ENCODE data around the gene COL3A1. TPM values are rescaled to one million over a fixed set of nuclear protein-coding genes. Genes with fewer than 3 reads are reported as not detected.

COL3A1 gene
- total RNA-seq = under 1 TPM in 1 of 2 donors, not detected in 1; 0.12 TPM
- 0.08 to 0.70 reads per million in 2 donors for total RNA-seq

- Mint-ChIP-seq H3K4me1 (no peaks in the 10 kb centered on the region), H3K4me3 (no peak within 1 kb of the TSS), H3K36me3 (ENCODE audit: low read depth) (no peaks in the 10 kb centered on the region), H3K27me3 (peaks cover 17% of the 10 kb centered on the region), H3K27ac (no peak within 1 kb of the TSS)
- ATAC-seq (no peak), DNase-seq (no peak)
- no peaks in the 10 kb centered on the region for H3K9me3 ChIP-seq (ENCODE audit: control insufficient read depth, low read length, poor library complexity, severe bottlenecking)
Measured at GRCh38 chr2:188974164-188974563, at the start of gene COL3A1. TSS of gene COL3A1 (plus strand) at chr2:188974373. CDS start at chr2:188974490, 117 bp downstream.

DNA sequence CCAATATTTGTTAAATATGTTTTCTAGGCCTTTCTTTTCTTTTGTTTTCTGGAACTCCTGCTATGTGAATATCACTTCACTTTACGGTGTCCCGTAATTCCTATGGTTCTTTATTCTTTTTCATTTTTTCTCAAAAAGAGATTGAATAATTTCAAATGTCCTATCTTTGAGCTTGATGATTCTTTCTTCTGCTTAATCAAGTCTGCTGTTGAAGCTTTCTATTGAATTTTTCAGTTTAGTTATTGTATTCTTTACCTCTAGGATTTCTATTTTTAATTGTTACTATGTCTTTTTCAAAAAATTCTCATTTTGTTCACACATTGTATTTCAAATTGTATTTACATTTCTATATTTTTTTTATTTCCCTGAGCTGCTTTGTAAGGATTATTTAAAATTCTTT lies 45.5 kb upstream of the COL3A1 start:
- Mint-ChIP-seq H3K4me1 (no peaks in the 10 kb centered on the region), H3K4me3 (no peak overlapping the region), H3K27ac (no peak overlapping the region), H3K27me3 (no peaks in the 10 kb centered on the region), H3K36me3 (ENCODE audit: low read depth) (no peaks in the 10 kb centered on the region)
- H3K9me3 ChIP-seq (ENCODE audit: control insufficient read depth, low read length, poor library complexity, severe bottlenecking) = peaks cover 3% of the 10 kb centered on the region
- DNase-seq (no peak), ATAC-seq (no peak)

- ATAC-seq = no peak
Measured at GRCh38 chr2:188931361-188931760, 42.8 kb upstream of the COL3A1 start.

DNA sequence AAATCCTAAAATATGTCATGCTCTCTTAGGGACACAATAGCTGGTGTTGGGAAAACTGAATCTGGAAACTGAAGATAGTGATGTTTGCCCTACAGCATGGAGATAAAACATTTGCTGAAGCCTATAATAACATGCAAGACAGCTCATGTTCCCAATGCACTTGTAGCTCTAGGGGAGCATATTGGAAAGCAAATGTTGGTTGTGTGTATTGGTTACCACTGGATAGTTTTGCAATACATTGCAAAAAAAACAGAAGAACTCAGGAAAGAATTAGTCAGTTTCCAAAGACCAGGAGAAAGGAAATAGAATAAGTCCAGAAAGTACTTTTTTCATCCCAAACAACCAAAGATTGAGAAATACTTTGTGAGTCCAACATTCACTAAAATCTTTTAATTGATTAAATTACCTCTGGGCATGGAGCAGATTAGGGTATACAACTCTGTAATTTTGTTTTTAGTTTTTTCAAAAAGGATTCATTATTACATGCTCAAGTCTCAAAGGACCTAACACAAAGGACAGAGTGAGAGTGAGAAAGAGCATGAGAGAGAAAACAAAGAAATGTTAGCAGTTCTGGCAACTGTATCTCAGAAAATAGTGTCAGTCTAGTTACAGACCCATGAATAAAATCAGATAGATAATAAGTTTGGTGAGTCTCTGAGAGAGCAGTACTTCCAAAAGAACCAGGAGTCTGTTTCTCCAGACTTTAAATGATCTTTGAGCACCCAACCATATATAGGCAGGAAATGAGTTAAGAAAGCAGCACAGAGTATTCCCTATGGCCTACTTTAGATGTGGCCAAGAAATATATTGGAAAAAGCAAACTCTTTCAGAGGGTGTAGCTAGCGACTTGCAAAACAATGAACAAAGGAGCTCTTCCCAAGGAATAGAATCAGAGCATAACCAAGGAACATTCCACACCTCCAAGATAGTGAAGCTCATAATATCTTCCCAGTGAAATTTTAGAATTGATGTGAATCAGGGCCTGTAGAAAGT lies 36.6 kb upstream of the COL3A1 start:
- no peaks in the 10 kb centered on the region for H3K4me1 Mint-ChIP-seq
- H3K27me3 Mint-ChIP-seq = no peaks in the 10 kb centered on the region
- H3K36me3 Mint-ChIP-seq (ENCODE audit: low read depth) = no peaks in the 10 kb centered on the region
- no peak for DNase-seq
- no peak overlapping the region for H3K4me3 Mint-ChIP-seq
- no peaks in the 10 kb centered on the region for H3K9me3 ChIP-seq (ENCODE audit: control insufficient read depth, low read length, poor library complexity, severe bottlenecking)
- no peak overlapping the region for H3K27ac Mint-ChIP-seq
- no peak for ATAC-seq

More at GRCh38 chr2:188931361-188931760, 42.8 kb upstream of the COL3A1 start:
- DNase-seq = no peak
- H3K4me3 Mint-ChIP-seq = no peak overlapping the region
- H3K27me3 Mint-ChIP-seq = no peaks in the 10 kb centered on the region
- H3K27ac Mint-ChIP-seq = no peak overlapping the region
- H3K36me3 Mint-ChIP-seq (ENCODE audit: low read depth) = no peaks in the 10 kb centered on the region
- peaks cover 3% of the 10 kb centered on the region for H3K9me3 ChIP-seq (ENCODE audit: control insufficient read depth, low read length, poor library complexity, severe bottlenecking)
- H3K4me1 Mint-ChIP-seq = no peaks in the 10 kb centered on the region

DNA sequence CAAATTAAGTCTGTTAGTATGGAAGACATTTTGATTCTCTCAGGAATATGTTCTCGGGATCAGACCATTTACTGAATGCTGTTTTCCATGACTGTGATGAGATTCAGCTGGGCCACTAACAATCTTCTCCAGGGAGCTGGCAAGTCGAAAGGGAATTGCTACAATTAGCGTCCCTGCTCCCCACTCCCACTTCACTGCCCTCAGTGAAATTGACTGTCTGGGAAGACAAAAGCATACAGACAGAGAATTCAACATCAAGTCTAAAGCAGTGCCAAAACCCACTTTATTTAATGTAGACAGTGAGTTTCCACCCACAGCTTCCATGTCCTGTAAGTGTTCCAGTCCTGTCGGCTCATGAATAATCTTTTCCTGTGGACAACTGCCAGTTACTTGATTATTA lies 34.0 kb upstream of the COL3A1 start:
- Mint-ChIP-seq H3K27me3 (no peaks in the 10 kb centered on the region), H3K4me1 (no peaks in the 10 kb centered on the region), H3K4me3 (no peak overlapping the region), H3K27ac (no peak overlapping the region), H3K36me3 (ENCODE audit: low read depth) (no peaks in the 10 kb centered on the region)
- H3K9me3 ChIP-seq (ENCODE audit: control insufficient read depth, low read length, poor library complexity, severe bottlenecking) = no peaks in the 10 kb centered on the region
- ATAC-seq = no peak
- no peak for DNase-seq

DNA sequence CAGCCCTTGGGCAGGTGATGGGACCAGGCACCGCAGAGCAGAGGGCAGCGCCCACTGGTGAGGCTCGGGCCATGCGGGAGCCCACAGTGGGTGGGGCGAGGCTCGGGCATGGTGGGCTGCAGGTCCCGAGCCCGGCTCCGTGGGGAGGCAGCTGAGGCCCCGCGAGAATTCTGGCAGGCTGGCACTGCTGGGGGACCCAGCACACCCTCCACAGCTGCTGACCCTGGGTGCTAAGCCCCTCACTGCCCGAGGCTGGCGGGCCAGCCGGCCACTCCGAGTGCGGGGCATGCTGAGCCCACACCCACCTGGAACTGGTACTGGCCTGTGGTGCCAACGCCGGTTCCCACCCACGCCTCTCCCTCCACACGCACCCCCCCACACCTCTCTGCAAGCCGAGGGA lies 29.7 kb upstream of the COL3A1 start:
- Mint-ChIP-seq H3K27ac (no peak overlapping the region), H3K4me1 (no peaks in the 10 kb centered on the region), H3K4me3 (no peak overlapping the region), H3K27me3 (peaks cover 2% of the 10 kb centered on the region), H3K36me3 (ENCODE audit: low read depth) (no peaks in the 10 kb centered on the region)
- no peak for ATAC-seq
- H3K9me3 ChIP-seq (ENCODE audit: control insufficient read depth, low read length, poor library complexity, severe bottlenecking) = no peaks in the 10 kb centered on the region
- DNase-seq = no peak

GRCh38 chr2:188949046-188949818 lies 24.9 kb upstream of the COL3A1 start:
- DNase-seq = no peak
- Mint-ChIP-seq H3K27ac (no peak overlapping the region), H3K36me3 (ENCODE audit: low read depth) (no peaks in the 10 kb centered on the region), H3K27me3 (peaks cover 7% of the 10 kb centered on the region), H3K4me1 (no peaks in the 10 kb centered on the region), H3K4me3 (no peak overlapping the region)
- no peak for ATAC-seq
- no peaks in the 10 kb centered on the region for H3K9me3 ChIP-seq (ENCODE audit: control insufficient read depth, low read length, poor library complexity, severe bottlenecking)

DNA sequence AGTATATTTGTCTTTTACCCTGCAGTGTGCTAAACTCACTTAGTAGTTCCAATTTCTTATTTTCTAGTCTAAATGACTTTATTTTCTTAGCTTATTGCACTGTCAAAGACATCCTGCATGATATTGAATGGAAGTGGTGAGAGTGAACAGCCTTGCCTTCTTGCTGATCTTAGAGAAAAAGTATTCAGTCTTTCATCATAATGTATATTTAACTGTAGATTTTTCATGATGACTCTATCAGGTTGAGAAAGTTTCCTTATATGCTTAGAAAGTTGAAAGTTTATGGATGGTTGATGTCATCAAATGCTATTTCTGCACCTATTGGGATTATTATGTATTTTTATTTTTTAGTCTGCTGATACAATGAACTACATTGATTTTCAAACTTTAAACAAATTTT lies 21.3 kb upstream of the COL3A1 start:
- ATAC-seq = no peak
- no peak overlapping the region for H3K4me3 Mint-ChIP-seq
- DNase-seq = no peak
- H3K36me3 Mint-ChIP-seq (ENCODE audit: low read depth) = no peaks in the 10 kb centered on the region
- no peak overlapping the region for H3K27ac Mint-ChIP-seq
- no peaks in the 10 kb centered on the region for H3K4me1 Mint-ChIP-seq
- H3K9me3 ChIP-seq (ENCODE audit: control insufficient read depth, low read length, poor library complexity, severe bottlenecking) = no peaks in the 10 kb centered on the region
- H3K27me3 Mint-ChIP-seq = peaks cover 7% of the 10 kb centered on the region

- ATAC-seq = no peak
- H3K9me3 ChIP-seq (ENCODE audit: control insufficient read depth, low read length, poor library complexity, severe bottlenecking) = no peaks in the 10 kb centered on the region
- Mint-ChIP-seq H3K27me3 (no peaks in the 10 kb centered on the region), H3K36me3 (ENCODE audit: low read depth) (no peaks in the 10 kb centered on the region), H3K4me1 (no peaks in the 10 kb centered on the region), H3K4me3 (no peak overlapping the region), H3K27ac (no peak overlapping the region)
- DNase-seq = no peak
Measured at GRCh38 chr2:188956290-188956689, 17.9 kb upstream of the COL3A1 start.

DNA sequence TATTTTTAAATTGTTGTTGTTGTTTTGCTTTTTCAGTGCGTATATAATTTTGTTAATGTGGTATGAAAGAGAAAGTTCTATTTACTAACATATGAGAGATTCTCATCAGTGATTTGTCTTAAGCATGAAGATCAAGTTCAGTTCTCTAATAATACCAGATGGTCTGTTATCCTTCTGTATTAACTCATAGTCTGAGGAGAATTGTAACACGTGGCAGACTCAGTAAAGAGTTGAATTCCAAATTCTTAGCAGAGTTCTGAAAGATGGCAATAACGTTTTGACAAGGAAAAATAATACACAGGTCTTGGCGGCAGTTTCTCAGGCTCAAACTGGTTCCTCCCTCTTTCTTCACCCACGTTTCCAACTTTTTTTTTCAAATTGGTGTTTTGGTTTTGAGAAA lies 17.2 kb upstream of the COL3A1 start:
- Mint-ChIP-seq H3K4me3 (no peak overlapping the region), H3K4me1 (no peaks in the 10 kb centered on the region), H3K27me3 (no peaks in the 10 kb centered on the region), H3K36me3 (ENCODE audit: low read depth) (no peaks in the 10 kb centered on the region), H3K27ac (no peak overlapping the region)
- ATAC-seq (no peak), DNase-seq (no peak)
- H3K9me3 ChIP-seq (ENCODE audit: control insufficient read depth, low read length, poor library complexity, severe bottlenecking) = no peaks in the 10 kb centered on the region

GRCh38 chr2:188957646-188958045 lies 16.5 kb upstream of the COL3A1 start:
- no peaks in the 10 kb centered on the region for H3K27me3 Mint-ChIP-seq
- H3K9me3 ChIP-seq (ENCODE audit: control insufficient read depth, low read length, poor library complexity, severe bottlenecking) = no peaks in the 10 kb centered on the region
- DNase-seq = no peak
- no peak overlapping the region for H3K27ac Mint-ChIP-seq
- no peaks in the 10 kb centered on the region for H3K4me1 Mint-ChIP-seq
- no peak for ATAC-seq
- no peak overlapping the region for H3K4me3 Mint-ChIP-seq
- no peaks in the 10 kb centered on the region for H3K36me3 Mint-ChIP-seq (ENCODE audit: low read depth)

DNA sequence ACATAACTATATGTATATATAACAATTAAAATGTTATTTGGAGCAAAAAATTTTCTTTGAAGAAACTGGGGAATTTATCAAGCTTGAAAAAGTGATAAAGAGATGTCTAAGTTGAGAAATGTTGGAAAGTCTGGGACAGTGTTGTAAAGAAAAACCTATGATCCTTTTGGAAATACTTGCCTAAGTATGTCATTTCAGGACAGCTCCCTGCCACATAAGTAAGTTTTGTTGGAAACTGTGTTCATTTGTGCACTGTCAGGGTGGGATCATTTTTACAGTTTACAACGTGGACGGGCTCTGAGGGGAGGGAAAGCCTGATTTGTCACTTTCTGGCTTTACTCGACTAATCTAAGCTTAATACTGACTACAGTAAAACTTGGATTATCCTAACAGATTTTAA lies 10.4 kb upstream of the COL3A1 start:
- H3K27me3 Mint-ChIP-seq = no peaks in the 10 kb centered on the region
- H3K4me1 Mint-ChIP-seq = no peaks in the 10 kb centered on the region
- no peak overlapping the region for H3K27ac Mint-ChIP-seq
- H3K4me3 Mint-ChIP-seq = no peak overlapping the region
- H3K9me3 ChIP-seq (ENCODE audit: control insufficient read depth, low read length, poor library complexity, severe bottlenecking) = no peaks in the 10 kb centered on the region
- ATAC-seq (no peak), DNase-seq (no peak)
- no peaks in the 10 kb centered on the region for H3K36me3 Mint-ChIP-seq (ENCODE audit: low read depth)

DNA sequence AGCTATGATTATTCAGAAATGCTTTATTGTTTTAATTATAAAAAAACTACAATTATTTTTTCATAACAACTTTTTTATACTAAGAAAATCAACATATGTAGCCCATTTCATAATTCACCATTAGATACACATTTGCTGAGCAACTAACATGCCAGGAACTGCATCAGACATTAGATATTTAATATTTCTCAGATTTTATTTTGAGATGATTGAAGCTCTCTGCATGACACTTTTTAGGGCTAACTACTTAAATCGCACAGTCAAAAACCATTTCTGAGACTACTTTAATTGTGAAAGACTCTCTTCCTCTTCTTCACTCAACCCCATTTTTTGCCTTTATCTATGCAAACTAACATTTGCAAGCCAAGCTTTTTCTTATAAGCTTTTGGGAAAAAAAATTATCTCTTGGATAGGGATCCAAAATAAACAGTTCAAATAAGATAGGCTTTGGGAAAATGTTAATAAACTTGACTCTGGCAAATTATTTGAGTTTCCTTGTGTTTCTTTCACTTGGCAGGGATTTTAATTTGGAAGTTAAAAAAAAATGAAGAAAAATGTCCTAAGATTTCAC lies 9.1 kb upstream of the COL3A1 start:
- H3K4me1 Mint-ChIP-seq = no peaks in the 10 kb centered on the region
- H3K27ac Mint-ChIP-seq = no peak overlapping the region
- H3K4me3 Mint-ChIP-seq = no peak overlapping the region
- no peak for ATAC-seq
- no peaks in the 10 kb centered on the region for H3K36me3 Mint-ChIP-seq (ENCODE audit: low read depth)
- H3K9me3 ChIP-seq (ENCODE audit: control insufficient read depth, low read length, poor library complexity, severe bottlenecking) = no peaks in the 10 kb centered on the region
- no peaks in the 10 kb centered on the region for H3K27me3 Mint-ChIP-seq
- no peak for DNase-seq

Measured in T-helper 17 cell (primary cell).